UCSD-AML1 (cell line): ENCODE measurements around the gene PECR.
"Not testable (repeated sequence)": the region's sequence is repeated elsewhere in the genome, so short reads cannot be mapped to it uniquely, and the experiment has no call there.

Experiments
- DNase-seq: peaks from one replicate; lab custom pipeline; 2025; ENCODE audit not compliant: unreplicated experiment; lab: John Stamatoyannopoulos, UW

PECR gene

DNA sequence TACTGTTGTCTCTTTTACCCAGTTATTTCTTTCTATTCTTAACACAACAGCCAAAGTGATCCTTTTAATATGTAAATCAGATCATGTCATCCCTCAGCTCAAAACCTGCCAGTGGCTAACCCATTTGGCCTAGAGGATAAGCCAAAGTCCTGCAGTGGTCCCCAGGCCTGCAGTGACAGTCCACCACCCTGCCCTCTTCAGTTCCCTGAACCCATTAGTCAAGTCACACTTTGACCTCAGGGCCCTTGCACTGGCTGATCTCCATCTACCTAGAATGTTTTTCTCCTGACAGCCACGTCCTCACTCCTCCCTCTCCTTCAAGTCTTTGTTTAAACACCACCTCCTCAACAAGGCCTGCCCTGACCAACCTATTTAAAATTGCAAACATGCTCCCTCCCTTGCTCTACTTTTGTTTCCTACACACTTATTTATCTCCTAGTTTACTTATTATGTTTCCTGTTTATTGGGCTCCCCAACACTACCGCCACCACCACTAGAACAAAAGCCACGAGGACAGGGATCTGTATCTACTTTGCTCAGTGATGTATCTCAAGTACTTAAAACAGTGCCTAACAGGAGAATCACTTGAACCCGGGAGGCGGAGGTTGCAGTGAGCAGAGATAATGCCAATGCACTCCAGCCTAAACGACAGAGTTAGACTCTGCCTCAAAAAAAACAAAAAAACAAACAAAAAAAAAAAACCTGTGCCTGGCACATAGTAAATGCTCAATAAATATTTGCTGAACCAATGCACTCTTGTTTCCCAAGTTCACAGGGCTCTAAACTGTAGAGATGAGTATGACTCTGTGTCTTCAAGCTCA, 77.5 kb downstream of the PECR start:
- DNase-seq: no peak

DNA sequence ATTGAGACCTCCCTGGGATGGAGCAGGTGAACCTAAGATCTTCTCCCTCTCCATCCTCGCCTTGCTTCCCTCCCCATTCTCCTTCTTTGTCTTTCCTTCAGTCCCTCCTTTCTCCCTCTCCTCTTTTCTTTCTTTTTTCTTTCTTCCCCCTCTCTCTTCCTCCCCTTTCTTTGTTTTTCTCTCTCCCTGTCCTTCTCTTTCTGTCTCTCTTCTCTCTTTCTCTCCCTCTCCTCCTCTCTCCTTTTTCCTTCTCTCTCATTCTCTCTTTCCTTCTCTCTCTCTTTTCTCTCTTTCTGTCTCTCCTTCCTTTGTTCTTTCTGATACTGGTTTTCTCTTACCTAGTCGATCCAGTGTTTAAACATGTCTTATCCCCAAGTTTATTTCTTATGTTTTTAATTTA, 78.9 kb downstream of the PECR start:
- DNase-seq: no peak

DNA sequence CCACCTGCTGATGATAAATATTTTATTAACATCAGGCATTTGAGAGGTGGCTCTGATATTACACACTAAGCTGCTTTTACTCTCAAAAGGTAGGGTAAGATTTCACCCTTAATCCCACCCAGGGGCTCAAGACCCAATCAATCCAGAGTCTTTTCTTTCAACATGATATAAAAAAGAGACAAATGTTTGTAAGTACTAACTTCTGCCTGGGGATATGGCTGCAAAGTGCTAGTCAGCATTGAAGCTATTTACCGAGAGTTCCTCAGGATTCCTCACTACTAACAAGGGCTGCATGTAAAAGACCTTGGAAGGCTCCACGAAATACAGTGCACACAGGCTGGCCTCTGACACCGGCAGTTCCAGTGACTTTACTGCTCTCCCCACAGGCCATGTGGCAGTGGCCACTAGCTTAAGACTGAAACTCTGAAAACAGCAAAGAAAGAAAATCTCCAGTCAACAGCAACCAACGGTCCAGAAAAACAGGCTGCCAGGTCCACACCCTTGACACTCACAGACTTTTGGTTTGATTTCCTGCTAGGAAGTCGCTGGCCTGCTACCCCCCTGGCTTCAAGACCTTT, 79.4 kb downstream of the PECR start:
- no peak for DNase-seq

DNA sequence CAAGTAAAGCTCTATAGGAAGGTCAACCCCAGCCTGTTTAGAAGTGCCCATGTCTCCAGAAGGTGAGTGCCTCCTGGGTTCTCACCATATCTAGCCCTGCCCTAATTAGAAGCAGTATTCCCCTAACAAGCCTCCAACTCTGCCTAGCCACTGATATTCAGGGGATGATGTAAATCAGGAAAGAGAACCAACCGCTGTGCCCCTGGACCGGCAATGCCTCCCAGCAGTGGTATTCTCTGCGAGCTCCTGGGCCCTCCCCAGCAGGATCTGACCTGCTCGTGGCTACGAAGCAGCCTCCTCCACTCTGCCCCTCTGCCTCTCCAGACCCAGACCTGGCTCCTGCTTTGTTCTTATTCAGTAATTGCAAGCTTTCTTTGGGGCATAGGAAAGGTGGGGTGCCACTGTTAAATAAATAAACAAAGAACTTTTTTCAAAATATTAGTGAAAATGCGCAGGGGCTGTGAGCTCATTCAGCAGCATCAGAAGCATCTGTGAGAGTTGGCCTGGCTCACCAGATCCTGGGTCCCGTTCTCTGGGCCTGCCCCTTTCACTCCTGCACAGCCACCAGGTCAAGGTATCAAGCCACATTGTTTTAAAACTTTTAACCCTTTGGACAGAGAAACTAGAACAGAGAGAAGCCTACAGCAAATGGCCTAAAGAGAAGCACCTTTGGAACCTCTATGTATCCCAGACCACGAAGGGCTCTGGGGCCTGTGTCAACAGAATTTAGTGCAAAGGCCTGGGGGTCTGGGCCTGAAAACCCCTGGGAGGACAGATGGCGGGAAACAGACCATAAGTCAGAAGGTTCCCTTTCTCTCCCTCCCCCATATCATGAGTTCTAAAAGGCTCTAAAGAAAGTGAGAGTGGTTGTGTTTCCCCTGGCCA, 80.2 kb downstream of the PECR start:
- DNase-seq: no peak

DNA sequence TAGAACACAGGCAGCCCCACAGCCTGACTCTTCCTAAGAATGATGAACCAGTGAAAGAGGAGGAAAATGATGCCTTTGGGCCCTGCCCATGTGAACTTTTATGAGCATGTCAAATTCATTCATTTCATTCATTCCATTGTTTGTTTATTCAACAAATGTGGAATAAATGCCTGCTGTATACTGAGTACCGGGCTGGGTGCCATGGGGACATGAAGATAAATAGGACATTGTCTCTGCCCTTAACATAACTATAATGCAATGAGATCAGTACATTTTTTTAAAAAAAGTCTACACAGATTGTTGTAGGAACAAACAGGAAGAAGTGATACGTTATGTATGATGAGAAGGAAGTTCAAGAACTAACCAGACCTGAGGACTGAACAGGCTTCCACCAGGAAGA, 83.0 kb downstream of the PECR start:
- DNase-seq: no peak

DNA sequence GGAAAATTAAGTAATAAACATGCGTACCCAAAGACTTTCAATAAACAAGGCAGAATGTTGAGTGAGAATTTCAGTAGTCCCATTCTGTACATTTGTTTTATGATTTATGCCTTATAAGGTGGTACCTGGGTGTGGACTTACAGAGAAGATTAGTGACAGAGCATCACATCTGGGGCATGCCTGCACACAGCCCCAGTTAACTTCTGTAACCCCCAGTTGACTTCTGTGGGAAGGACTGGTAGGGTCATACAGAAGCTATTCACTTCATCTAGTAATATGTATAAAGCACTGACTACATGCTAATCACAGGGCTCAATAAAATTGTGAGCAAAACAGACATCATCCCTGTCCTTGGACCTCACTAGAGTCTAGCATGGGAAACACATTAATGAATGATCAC, 84.4 kb downstream of the PECR start:
- no peak for DNase-seq

DNA sequence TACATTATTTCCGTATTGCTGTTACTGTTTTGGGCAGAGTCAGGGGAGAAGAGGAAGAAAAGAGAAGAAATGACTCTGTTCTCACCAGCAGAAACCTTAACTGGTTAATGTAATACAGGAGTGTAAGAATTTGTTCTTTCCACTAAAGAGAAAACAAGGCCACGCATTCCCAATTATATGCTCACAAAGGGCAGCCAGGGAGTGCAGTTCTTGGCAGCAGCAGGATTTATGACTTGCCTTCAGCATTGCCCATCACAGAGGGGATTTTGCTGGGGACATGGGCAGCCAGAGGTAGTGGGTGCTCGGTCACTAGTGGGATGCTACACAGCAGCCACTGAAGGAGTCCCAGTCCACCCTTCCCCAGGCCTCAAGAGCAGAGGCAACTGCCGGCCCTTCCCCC, 86.7 kb downstream of the PECR start:
- DNase-seq: no peak

DNA sequence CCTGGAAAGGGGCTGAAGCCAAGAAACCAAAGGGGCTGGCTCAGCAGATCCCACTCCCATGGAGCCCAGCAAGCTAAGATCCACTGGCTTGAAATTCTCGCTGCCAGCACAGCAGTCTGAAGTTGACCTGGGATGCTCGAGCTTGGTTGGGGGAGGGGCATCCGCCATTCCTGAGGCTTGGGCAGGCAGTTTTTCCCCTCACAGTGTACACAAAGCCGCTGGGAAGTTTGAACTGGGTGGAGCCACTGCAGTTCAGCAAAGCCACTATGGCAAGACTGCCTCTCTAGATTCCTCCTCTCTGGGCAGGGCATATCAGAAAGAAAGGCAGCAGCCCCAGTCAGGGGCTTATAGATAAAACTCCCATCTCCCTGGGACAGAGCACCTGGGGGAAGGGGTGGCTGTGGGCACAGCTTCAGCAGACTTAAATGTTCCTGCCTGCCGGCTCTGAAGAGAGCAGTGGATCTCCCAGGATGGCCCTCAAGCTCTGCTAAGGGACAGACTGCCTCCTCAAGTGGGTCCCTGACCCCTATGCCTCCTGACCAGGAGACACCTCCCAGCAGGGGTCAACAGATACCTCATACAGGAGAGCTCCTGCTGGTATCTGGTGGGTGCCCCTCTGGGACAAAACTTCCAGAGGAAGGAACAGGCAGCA, 92.9 kb downstream of the PECR start:
- DNase-seq: not testable (repeated sequence)
